H9 (cell line): ENCODE results near the gene BEST2. TPM values are rescaled to one million over a fixed set of nuclear protein-coding genes. Genes with fewer than 3 reads are reported as not detected.

Source experiments
- DNase-seq: peaks from one replicate; pipeline ENCODE4 v3.0.0-alpha.2; 2017
- H2AFZ ChIP-seq: one replicate; pipeline ENCODE4 v1.6.1; 2013; ENCODE audit warnings: mild to moderate bottlenecking, low read length, control low read depth, moderate library complexity
- H2AK5ac ChIP-seq: 2 replicates; pipeline ENCODE4 v1.6.1; 2013; ENCODE audit warnings: low read length, control low read depth, mixed read lengths; ENCODE audit not compliant: insufficient read length
- H2BK120ac ChIP-seq: one replicate; pipeline ENCODE4 v1.6.1; 2013; ENCODE audit warnings: low read depth, mild to moderate bottlenecking, low read length, control low read depth, inconsistent platforms; ENCODE audit not compliant: poor library complexity, severe bottlenecking
- H2BK12ac ChIP-seq: 2 replicates; pipeline ENCODE4 v1.6.1; 2013; ENCODE audit warnings: low read length, control low read depth, mixed read lengths, low read depth; ENCODE audit not compliant: insufficient read length
- H2BK15ac ChIP-seq: 2 replicates; pipeline ENCODE4 v1.6.1; 2013; ENCODE audit warnings: low read depth, low read length, control low read depth
- H2BK20ac ChIP-seq: one replicate; pipeline ENCODE4 v1.6.1; 2013; ENCODE audit warnings: low read depth, mild to moderate bottlenecking, low read length, control low read depth, inconsistent platforms; ENCODE audit not compliant: poor library complexity, severe bottlenecking
- H2BK5ac ChIP-seq: 2 replicates; pipeline ENCODE4 v1.6.1; 2013; ENCODE audit warnings: low read length, control low read depth, mixed read lengths; ENCODE audit not compliant: insufficient read length
- H3K14ac ChIP-seq: 2 replicates; pipeline ENCODE4 v1.6.1; 2013; ENCODE audit warnings: low read length, control low read depth; ENCODE audit not compliant: insufficient read depth
- H3K18ac ChIP-seq: 2 replicates; pipeline ENCODE4 v1.6.1; 2013; ENCODE audit warnings: low read depth, mild to moderate bottlenecking, mixed read lengths, low read length, control low read depth; ENCODE audit not compliant: insufficient read length
- H3K23ac ChIP-seq: 2 replicates; pipeline ENCODE4 v1.6.1; 2013; ENCODE audit warnings: low read length, control low read depth, mixed read lengths, low read depth; ENCODE audit not compliant: insufficient read length
- H3K23me2 ChIP-seq: 2 replicates; pipeline ENCODE4 v1.6.1; 2013; ENCODE audit warnings: low read depth, mild to moderate bottlenecking, mixed read lengths, low read length, control low read depth; ENCODE audit not compliant: insufficient read length, poor library complexity, severe bottlenecking
- H3K27ac ChIP-seq: 2 replicates; pipeline ENCODE4 v1.5.1; 2013; ENCODE audit warnings: low read length, control low read depth, mixed read lengths, low read depth; ENCODE audit not compliant: insufficient read length
- H3K27me3 ChIP-seq: 2 replicates; pipeline ENCODE4 v1.6.1; 2013; ENCODE audit warnings: low read length, control low read depth, inconsistent platforms; ENCODE audit not compliant: insufficient read depth
- H3K4ac ChIP-seq: 2 replicates; pipeline ENCODE4 v1.6.1; 2013; ENCODE audit warnings: low read depth, mild to moderate bottlenecking, control low read depth, inconsistent platforms, low read length, moderate library complexity
- H3K4me1 ChIP-seq: 2 replicates; pipeline ENCODE4 v1.6.1; 2013; ENCODE audit warnings: low read length, control low read depth, inconsistent platforms; ENCODE audit not compliant: insufficient read depth
- H3K4me2 ChIP-seq: 2 replicates; pipeline ENCODE4 v1.6.1; 2013; ENCODE audit warnings: low read length, control low read depth, mixed read lengths; ENCODE audit not compliant: insufficient read length, insufficient read depth
- H3K56ac ChIP-seq: 2 replicates; pipeline ENCODE4 v1.6.1; 2013; ENCODE audit warnings: low read depth, mild to moderate bottlenecking, mixed read lengths, low read length, control low read depth; ENCODE audit not compliant: insufficient read length
- H3K79me1 ChIP-seq: 2 replicates; pipeline ENCODE4 v1.6.1; 2013; ENCODE audit warnings: low read depth, mild to moderate bottlenecking, moderate library complexity, low read length, control low read depth, inconsistent platforms; ENCODE audit not compliant: insufficient read depth, poor library complexity, severe bottlenecking
- H3K79me2 ChIP-seq: 2 replicates; pipeline ENCODE4 v1.6.1; 2013; ENCODE audit warnings: low read length, control low read depth, inconsistent platforms; ENCODE audit not compliant: insufficient read depth
- H3K9ac ChIP-seq: 2 replicates; pipeline ENCODE4 v1.6.1; 2013; ENCODE audit warnings: low read length, control low read depth, mixed read lengths; ENCODE audit not compliant: insufficient read length; ENCODE audit errors: extremely low read depth
- H3K9me3 ChIP-seq: one replicate; pipeline ENCODE4 v1.6.1; 2013; ENCODE audit warnings: low read depth, low read length, inconsistent platforms; ENCODE audit not compliant: control insufficient read depth
- H3T11ph ChIP-seq: one replicate; pipeline ENCODE4 v1.6.1; 2013; ENCODE audit warnings: mild to moderate bottlenecking, low read length, control low read depth, inconsistent platforms
- H4K20me1 ChIP-seq: one replicate; pipeline ENCODE4 v1.6.1; 2013; ENCODE audit not compliant: control insufficient read depth, insufficient read length, insufficient read depth
- H4K5ac ChIP-seq: 2 replicates; pipeline ENCODE4 v1.6.1; 2013; ENCODE audit warnings: low read depth, mild to moderate bottlenecking, mixed read lengths, low read length, control low read depth; ENCODE audit not compliant: insufficient read length
- H4K8ac ChIP-seq: replicated peaks from 2 replicates; pipeline ENCODE4 v1.6.1; 2013; ENCODE audit warnings: low read length, control low read depth, mixed read lengths, low read depth; ENCODE audit not compliant: insufficient read length
- H4K91ac ChIP-seq: 2 replicates; pipeline ENCODE4 v1.6.1; 2013; ENCODE audit warnings: low read depth, mild to moderate bottlenecking, moderate library complexity, mixed read lengths, low read length, control low read depth; ENCODE audit not compliant: insufficient read length
- H3K27ac Mint-ChIP-seq, 3 experiments: 2 replicates in 2 of 3; 3 replicates in 1 of 3; pipeline ENCODE4 v1.8.0; 2020 to 2021; ENCODE audit warnings: mixed read lengths in 3 of 3, mild to moderate bottlenecking in 1 of 3, moderate library complexity in 1 of 3
- H3K27me3 Mint-ChIP-seq: 2 replicates; pipeline ENCODE4 v1.8.0; 2021; ENCODE audit warnings: low read depth, mild to moderate bottlenecking, moderate library complexity, mixed read lengths
- H3K36me3 Mint-ChIP-seq, 3 experiments: 2 replicates in 2 of 3; 3 replicates in 1 of 3; pipeline ENCODE4 v1.8.0; 2020 to 2021; ENCODE audit warnings: low read depth in 3 of 3, mixed read lengths in 3 of 3; ENCODE audit not compliant: insufficient read depth in 1 of 3
- H3K4me1 Mint-ChIP-seq, 2 experiments: 2 replicates each; pipeline ENCODE4 v1.8.0; 2020; ENCODE audit warnings: mixed read lengths in 2 of 2
- H3K4me3 Mint-ChIP-seq, 2 experiments: 2 replicates in 1 of 2; 3 replicates in 1 of 2; pipeline ENCODE4 v1.8.0; 2020 to 2021; ENCODE audit warnings: mild to moderate bottlenecking in 2 of 2, mixed read lengths in 2 of 2, moderate library complexity in 1 of 2
- H3K9me3 Mint-ChIP-seq, 2 experiments: 2 replicates in 1 of 2; 3 replicates in 1 of 2; pipeline ENCODE4 v1.8.0; 2020; ENCODE audit warnings: mild to moderate bottlenecking in 2 of 2, mixed read lengths in 2 of 2, moderate library complexity in 1 of 2
- CTCF ChIP-seq: fragments of 200-600 bp; sonication (generic); conservative IDR thresholded peaks from 3 replicates; pipeline ENCODE4 v1.8.0; 2021; ENCODE audit warnings: antibody characterized with exemption, mild to moderate bottlenecking
- whole genome bisulfite sequencing: extraction: QIAGEN DNeasy Blood & Tissue Kit; methylation state at CpG from one replicate; pipeline ENCODE4 v1.1.7; 2013; ENCODE audit warnings: missing lambda C conversion rate, low lambda C conversion rate, mixed read lengths; ENCODE audit not compliant: insufficient read length; ENCODE audit errors: extremely low coverage; 5-methylcytosine and 5-hydroxymethylcytosine counted together
- total RNA-seq: library from RNA; stranded (reverse); gene quantifications from 2 replicates; pipeline ENCODE4 v1.2.1, GENCODE V29; 2021

BEST2 gene
- total RNA-seq, 1 experiment from 2014 or later: 1.6 TPM

GRCh38 chr19:12787458-12787857 lies 35.9 kb downstream of the BEST2 start:
- H3K27ac Mint-ChIP-seq: no peak overlapping the region

More at GRCh38 chr19:12787458-12787857, 35.9 kb downstream of the BEST2 start:
- H3K27ac ChIP-seq: no peak overlapping the region
- no peak for DNase-seq
- no peak overlapping the region for H3K14ac ChIP-seq
- no peak overlapping the region for H2BK20ac ChIP-seq
- no peaks in the 10 kb centered on the region for H3K36me3 Mint-ChIP-seq
- H4K20me1 ChIP-seq: no peaks in the 10 kb centered on the region
- H3T11ph ChIP-seq: no peak overlapping the region
- H3K27me3 Mint-ChIP-seq: peaks cover 6% of the 10 kb centered on the region
- H4K91ac ChIP-seq: no peak overlapping the region
- H3K4ac ChIP-seq: no peak overlapping the region
- no peak overlapping the region for H2AK5ac ChIP-seq
- H3K79me2 ChIP-seq: no peaks in the 10 kb centered on the region
- WGBS: no CpG with 5 or more reads among the region's 10 CpGs
- peaks cover 28% of the 10 kb centered on the region in 2 experiments for H3K4me1 Mint-ChIP-seq
- H3K79me1 ChIP-seq: no peaks in the 10 kb centered on the region
- H3K23me2 ChIP-seq: peaks cover 33% of the 10 kb centered on the region
- H3K9ac ChIP-seq: no peak overlapping the region
- H2BK120ac ChIP-seq: no peak overlapping the region
- no peak overlapping the region for H2AFZ ChIP-seq
- H3K9me3 ChIP-seq: no peaks in the 10 kb centered on the region
- H3K18ac ChIP-seq: no peak overlapping the region
- H2BK15ac ChIP-seq: no peak overlapping the region
- no peak overlapping the region for H4K8ac ChIP-seq
- no peak for TF ChIP-seq CTCF
- H3K56ac ChIP-seq: no peak overlapping the region
- H2BK5ac ChIP-seq: no peak overlapping the region
- no peak overlapping the region for H4K5ac ChIP-seq
- H3K4me2 ChIP-seq: no peak overlapping the region
- H3K4me3 Mint-ChIP-seq: no peak overlapping the region; a peak in 1 of 5 replicates
- no peak overlapping the region for H3K23ac ChIP-seq
- no peaks in the 10 kb centered on the region for H3K9me3 Mint-ChIP-seq
- H3K4me1 ChIP-seq: peaks cover 6% of the 10 kb centered on the region
- no peak overlapping the region for H2BK12ac ChIP-seq
- no peaks in the 10 kb centered on the region; the same call in 1 of the 2 replicates for H3K27me3 ChIP-seq
